IMR-90 (cell line): ENCODE results near the gene ZFP36L1. TPM values are rescaled to one million over a fixed set of nuclear protein-coding genes. Genes with fewer than 3 reads are reported as not detected.

Source experiments
- ATAC-seq: fragments of 200-7000 bp; cut with Tn5 transposase; 2 replicates; pipeline ENCODE4 v1.9.1; 2020; ENCODE audit warnings: low read depth, mild to moderate bottlenecking, moderate library complexity
- BruUV-seq: library from RNA; stranded (reverse); fragments of 400-500 nt; replicated peaks from 2 replicates; lab custom pipeline; 2021; lab: Mats Ljungman, UMichigan
- CTCF ChIA-PET: fragments of 300-600 bp; formaldehyde crosslinking; extraction: SDS; loops from one replicate; lab custom pipeline; 2021; ENCODE audit warnings: antibody characterized with exemption; lab: Yijun Ruan, JAX
- POLR2A ChIA-PET: fragments of 300-600 bp; sonication (Branson Sonifier 250); formaldehyde crosslinking; loops from one replicate; lab custom pipeline; 2022; ENCODE audit warnings: antibody characterized with exemption; ENCODE audit not compliant: unreplicated experiment; lab: Charles Lee
- DNase-seq: peaks from one replicate; pipeline ENCODE4 v3.0.0; 2013
- H2AFZ ChIP-seq: replicated peaks from 2 replicates; pipeline ENCODE3; 2013; ENCODE audit warnings: low read length, mild to moderate bottlenecking; ENCODE audit not compliant: poor library complexity
- H2AK5ac ChIP-seq: 2 replicates; pipeline ENCODE4 v1.6.1; 2013; ENCODE audit warnings: low read depth, low read length, inconsistent platforms
- H2AK9ac ChIP-seq: replicated peaks from 2 replicates; pipeline ENCODE3; 2013; ENCODE audit warnings: mild to moderate bottlenecking, low read depth, low read length, moderate library complexity; ENCODE audit not compliant: poor library complexity
- H2BK120ac ChIP-seq: 2 replicates; pipeline ENCODE4 v1.6.1; 2013; ENCODE audit warnings: low read depth, low read length, inconsistent platforms
- H2BK15ac ChIP-seq: 3 replicates; pipeline ENCODE4 v1.6.1; 2013; ENCODE audit warnings: low read depth, low read length, inconsistent platforms
- H2BK20ac ChIP-seq: 2 replicates; pipeline ENCODE4 v1.6.1; 2013; ENCODE audit warnings: low read depth, mild to moderate bottlenecking, inconsistent platforms, low read length, moderate library complexity
- H2BK5ac ChIP-seq: 2 replicates; pipeline ENCODE4 v1.6.1; 2013; ENCODE audit warnings: mild to moderate bottlenecking, low read depth, low read length, inconsistent platforms; ENCODE audit not compliant: poor library complexity, severe bottlenecking
- H3K14ac ChIP-seq: replicated peaks from 2 replicates; pipeline ENCODE4 v1.6.1; 2013; ENCODE audit warnings: low read depth, low read length, inconsistent platforms
- H3K18ac ChIP-seq: 2 replicates; pipeline ENCODE4 v1.6.1; 2013; ENCODE audit warnings: low read depth, low read length, control low read depth
- H3K23ac ChIP-seq: 2 replicates; pipeline ENCODE4 v1.6.1; 2013; ENCODE audit warnings: low read depth, low read length, inconsistent platforms
- H3K27ac ChIP-seq: 2 replicates; pipeline ENCODE4 v1.5.1; 2013; ENCODE audit warnings: mild to moderate bottlenecking, control low read depth, low read length; ENCODE audit not compliant: insufficient read depth
- H3K27me3 ChIP-seq: 2 replicates; pipeline ENCODE4 v1.6.1; 2013; ENCODE audit warnings: low read length; ENCODE audit not compliant: control insufficient read depth, insufficient read depth
- H3K36me3 ChIP-seq: 2 replicates; pipeline ENCODE4 v1.6.1; 2013; ENCODE audit warnings: low read length, mixed read lengths; ENCODE audit not compliant: control insufficient read depth, insufficient read depth
- H3K4ac ChIP-seq: 2 replicates; pipeline ENCODE4 v1.6.1; 2013; ENCODE audit warnings: low read depth, low read length, inconsistent platforms
- H3K4me1 ChIP-seq: 2 replicates; pipeline ENCODE4 v1.6.1; 2013; ENCODE audit warnings: low read length, mixed read lengths; ENCODE audit not compliant: control insufficient read depth, insufficient read depth
- H3K4me2 ChIP-seq: 2 replicates; pipeline ENCODE4 v1.6.1; 2013; ENCODE audit warnings: low read depth, mild to moderate bottlenecking, control low read depth, low read length, moderate library complexity
- H3K4me3 ChIP-seq: 2 replicates; pipeline ENCODE4 v1.5.1; 2013; ENCODE audit warnings: low read depth, mild to moderate bottlenecking, control low read depth, low read length, moderate library complexity; ENCODE audit not compliant: insufficient read depth
- H3K56ac ChIP-seq: 2 replicates; pipeline ENCODE4 v1.6.1; 2013; ENCODE audit warnings: low read length, inconsistent platforms; ENCODE audit not compliant: insufficient read depth; ENCODE audit errors: extremely low read depth
- H3K79me1 ChIP-seq, 2 experiments: 2 replicates each; pipeline ENCODE4 v1.6.1; 2013; ENCODE audit warnings: low read length in 2 of 2, inconsistent platforms in 1 of 2, low read depth in 1 of 2
- H3K9ac ChIP-seq: 2 replicates; pipeline ENCODE4 v1.6.1; 2013; ENCODE audit warnings: low read depth, low read length, control low read depth
- H3K9me1 ChIP-seq: 2 replicates; pipeline ENCODE4 v1.6.1; 2013; ENCODE audit warnings: low read length, inconsistent platforms; ENCODE audit not compliant: insufficient read depth
- H3K9me3 ChIP-seq: 2 replicates; pipeline ENCODE4 v1.6.1; 2013; ENCODE audit warnings: low read length; ENCODE audit not compliant: control insufficient read depth, insufficient read depth
- H4K20me1 ChIP-seq: 2 replicates; pipeline ENCODE4 v1.6.1; 2013; ENCODE audit warnings: low read length, inconsistent platforms; ENCODE audit not compliant: insufficient read depth
- H4K5ac ChIP-seq: 2 replicates; pipeline ENCODE4 v1.6.1; 2013; ENCODE audit warnings: mild to moderate bottlenecking, low read depth, low read length, control low read depth
- H4K8ac ChIP-seq, 2 experiments: 2 replicates each; pipeline ENCODE4 v1.6.1; 2013; ENCODE audit warnings: low read depth in 2 of 2, low read length in 2 of 2, control low read depth in 1 of 2, inconsistent platforms in 1 of 2
- H4K91ac ChIP-seq: 2 replicates; pipeline ENCODE4 v1.6.1; 2013; ENCODE audit warnings: low read depth, low read length, inconsistent platforms; ENCODE audit not compliant: insufficient read depth
- POLR2A ChIP-seq: IDR thresholded peaks from 2 replicates; pipeline ENCODE4 v1.6.1; 2012; ENCODE audit warnings: mild to moderate bottlenecking, low read depth, low read length
- WGBS, 2 experiments: methylation state at CpG; one replicate each; pipeline versions ENCODE4 v1.1.5 to v1.1.7; 2013; ENCODE audit warnings: missing lambda C conversion rate in 2 of 2; ENCODE audit not compliant: insufficient read length in 1 of 2; ENCODE audit errors: extremely low coverage in 2 of 2; 5-methylcytosine and 5-hydroxymethylcytosine counted together
- dilution Hi-C: fragments of 300-500 bp; cut with HindIII; formaldehyde crosslinking; loops from one replicate; pipeline ENCODE4 v1.14.3; 2018; ENCODE audit warnings: low sequenced_read_pairs; ENCODE audit not compliant: unreplicated experiment
- in situ Hi-C: fragments of 300-500 bp; cut with MboI; formaldehyde crosslinking; loops from 3 replicates; pipeline ENCODE4 v1.14.3; 2019; ENCODE audit warnings: low sequenced_read_pairs, inconsistent platforms, mixed read lengths
- intact Hi-C: fragments of 100-400 bp; cut with micrococcal nuclease; formaldehyde crosslinking; loops from 2 replicates; pipeline ENCODE4 v1.10.0; 2022
- polyA plus RNA-seq, 3 experiments: library from polyadenylated mRNA; depleted of rRNA; stranded (reverse); fragments of >200 nt; gene quantifications; 2 replicates each; pipeline ENCODE4 v1.2.3, GENCODE V29; 2012; ENCODE audit warnings: low replicate concordance in 1 of 3
- total RNA-seq: library from RNA; depleted of rRNA; stranded (reverse); fragments of >200 nt; gene quantifications from 2 replicates; pipeline ENCODE4 v1.2.3, GENCODE V29; 2012
- TF ChIP-seq, protein P1 (sequence below): conservative IDR thresholded peaks from 2 replicates; pipeline ENCODE4 v1.5.1; 2012; ENCODE audit warnings: mild to moderate bottlenecking, low read depth, low read length, improper control_type of control experiment

ZFP36L1 gene
- total and polyA plus RNA-seq, 2 of the 4 experiments (the other 2 are of a cell fraction) = 6.5 to 140 TPM

DNA sequence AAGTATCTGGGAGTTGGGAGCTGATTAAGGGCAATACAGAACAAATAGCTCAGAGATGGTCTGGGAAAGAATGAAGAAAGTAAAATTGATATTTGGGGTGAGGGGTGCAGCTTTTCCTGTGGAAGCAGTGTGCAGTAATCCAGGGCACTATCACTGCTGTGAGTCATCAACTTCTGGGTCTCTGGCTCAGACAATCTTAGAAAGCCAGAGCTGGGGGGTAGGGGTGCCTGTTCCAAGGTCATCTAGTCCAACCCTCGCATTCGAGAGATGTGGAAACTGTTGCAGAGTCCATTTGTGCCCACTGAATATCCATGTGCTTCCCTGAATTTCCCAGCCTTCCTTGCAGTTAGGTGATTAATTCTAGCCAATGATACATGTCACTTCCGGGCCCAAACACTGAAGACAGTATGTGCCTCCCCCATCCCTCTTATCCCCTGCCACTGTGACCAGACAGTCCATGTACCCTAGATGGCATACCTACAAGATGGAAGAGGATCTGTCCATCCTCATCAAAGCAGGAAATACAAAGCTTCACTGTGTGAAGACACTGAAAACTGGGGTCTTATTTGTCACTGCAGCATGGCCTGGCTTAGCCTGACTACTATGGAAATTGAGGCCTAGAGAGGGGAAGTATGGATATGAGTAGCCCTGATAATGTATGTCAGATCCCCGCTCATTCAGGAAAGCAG is 51.9 kb downstream of the ZFP36L1 start (continued):
- TF ChIP-seq, protein P1, sequence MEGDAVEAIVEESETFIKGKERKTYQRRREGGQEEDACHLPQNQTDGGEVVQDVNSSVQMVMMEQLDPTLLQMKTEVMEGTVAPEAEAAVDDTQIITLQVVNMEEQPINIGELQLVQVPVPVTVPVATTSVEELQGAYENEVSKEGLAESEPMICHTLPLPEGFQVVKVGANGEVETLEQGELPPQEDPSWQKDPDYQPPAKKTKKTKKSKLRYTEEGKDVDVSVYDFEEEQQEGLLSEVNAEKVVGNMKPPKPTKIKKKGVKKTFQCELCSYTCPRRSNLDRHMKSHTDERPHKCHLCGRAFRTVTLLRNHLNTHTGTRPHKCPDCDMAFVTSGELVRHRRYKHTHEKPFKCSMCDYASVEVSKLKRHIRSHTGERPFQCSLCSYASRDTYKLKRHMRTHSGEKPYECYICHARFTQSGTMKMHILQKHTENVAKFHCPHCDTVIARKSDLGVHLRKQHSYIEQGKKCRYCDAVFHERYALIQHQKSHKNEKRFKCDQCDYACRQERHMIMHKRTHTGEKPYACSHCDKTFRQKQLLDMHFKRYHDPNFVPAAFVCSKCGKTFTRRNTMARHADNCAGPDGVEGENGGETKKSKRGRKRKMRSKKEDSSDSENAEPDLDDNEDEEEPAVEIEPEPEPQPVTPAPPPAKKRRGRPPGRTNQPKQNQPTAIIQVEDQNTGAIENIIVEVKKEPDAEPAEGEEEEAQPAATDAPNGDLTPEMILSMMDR = no peak

DNA sequence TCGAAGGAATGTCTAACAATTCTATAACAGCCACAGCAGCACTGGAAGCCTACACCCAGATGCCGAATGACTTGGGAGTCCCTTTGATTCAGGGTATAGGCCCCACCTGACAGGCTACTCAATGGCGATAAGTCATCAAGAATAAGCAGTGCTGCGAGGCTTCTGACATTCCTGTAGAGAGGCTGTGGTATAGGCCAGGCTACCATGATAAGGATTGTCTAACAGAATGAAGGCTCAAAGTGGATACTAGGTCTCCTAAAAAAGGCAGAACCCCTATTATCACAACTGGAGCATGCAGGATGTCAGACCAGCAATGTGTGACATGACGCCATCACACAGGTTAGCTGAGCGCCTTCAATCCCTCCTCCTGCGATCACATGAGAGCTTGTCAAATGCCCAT is 53.2 kb downstream of the ZFP36L1 start:
- Histone ChIP-seq H4K5ac (no peak overlapping the region), H3K23ac (no peak overlapping the region), H3K18ac (no peak overlapping the region; the same call in 1 of the 2 replicates), H3K56ac (no peak overlapping the region), H3K4me3 (no peak overlapping the region), H4K8ac (no peak overlapping the region), H3K4ac (no peak overlapping the region), H2BK5ac (no peak overlapping the region), H3K9ac (no peak overlapping the region), H2BK15ac (no peak overlapping the region), H2AFZ (no peak overlapping the region), H4K91ac (no peak overlapping the region), H2BK120ac (no peak overlapping the region), H3K14ac (no peak overlapping the region), H3K36me3 (no peaks in the 10 kb centered on the region), H3K4me2 (no peak overlapping the region), H4K20me1 (no peaks in the 10 kb centered on the region), H3K79me1 (no peaks in the 10 kb centered on the region), H3K9me3 (peaks cover 3% of the 10 kb centered on the region; the same call in 1 of the 2 replicates), H3K4me1 (peaks cover 13% of the 10 kb centered on the region), H3K27me3 (no peaks in the 10 kb centered on the region), H2AK9ac (no peak overlapping the region), H2AK5ac (no peak overlapping the region), H3K9me1 (no peaks in the 10 kb centered on the region), H2BK20ac (no peak overlapping the region), H3K27ac (no peak overlapping the region)
- in situ Hi-C loops = no loop called here
- WGBS, 2 experiments = 100% methylated on average over 1 of the region's 7 CpGs; no CpG with 5 or more reads in 1 of the 2 experiments
- no peak for TF ChIP-seq POLR2A
- ChIA-PET CTCF (no interaction called here), POLR2A (no interaction called here)
- DNase-seq = no peak
- intact Hi-C loops = no loop called here
- BruUV-seq = no TSS peak
- dilution Hi-C loops = no loop called here
- no peak for ATAC-seq
